ENCODE data around the gene TNNC1. TPM values are rescaled to one million over a fixed set of nuclear protein-coding genes. Genes with fewer than 3 reads are reported as not detected.

Gene TNNC1
- polyA plus RNA-seq, 1 donor from 2014 or later, result 2.2 TPM

GRCh38 chr3:52436500-52437149 lies 17.2 kb downstream of the TNNC1 start:
- H3K9me3 ChIP-seq (ENCODE audit: low read length), result no peaks in the 10 kb centered on the region
- H3K36me3 ChIP-seq (ENCODE audit: insufficient read depth, low read length), result no peaks in the 10 kb centered on the region
- TF ChIP-seq EZH2 (IDR thresholded peaks at IDR 0.05; ENCODE audit: borderline replicate concordance, insufficient read depth, low read length, poor library complexity, severe bottlenecking), result no peak
- no peak for TF ChIP-seq TAF1 (IDR thresholded peaks at IDR 0.05; ENCODE audit: low read depth)
- no peak for TF ChIP-seq MXI1 (conservative IDR thresholded peaks at IDR 0.05; ENCODE audit: poor library complexity, severe bottlenecking)
- TF ChIP-seq RAD21 (conservative IDR thresholded peaks at IDR 0.05), result no peak
- no peak for TF ChIP-seq CTCF (IDR thresholded peaks at IDR 0.05; ENCODE audit: poor library complexity, severe bottlenecking)
- no peak for TF ChIP-seq REST (IDR thresholded peaks at IDR 0.05; ENCODE audit: borderline replicate concordance)
- no peak for TF ChIP-seq EP300 (conservative IDR thresholded peaks at IDR 0.05; ENCODE audit: poor library complexity, severe bottlenecking)
- no peak for TF ChIP-seq SMC3 (conservative IDR thresholded peaks at IDR 0.05; ENCODE audit: poor library complexity)
- TF ChIP-seq POLR2AphosphoS5 (IDR thresholded peaks at IDR 0.05), result no peak
- H4K20me1 ChIP-seq (ENCODE audit: insufficient read depth), result no peaks in the 10 kb centered on the region
- H3K4me3 ChIP-seq (ENCODE audit: low read length), result no peak overlapping the region
- no peaks in the 10 kb centered on the region for H3K9me2 ChIP-seq (ENCODE audit: insufficient read depth, low read length)
- no peak overlapping the region for H3K4me2 ChIP-seq (ENCODE audit: low read length)
- no peak overlapping the region for H3K9ac ChIP-seq (ENCODE audit: low read length)
- H3F3A ChIP-seq (ENCODE audit: insufficient read depth, low read length, poor library complexity, severe bottlenecking), result no peaks in the 10 kb centered on the region
- H2AFZ ChIP-seq (ENCODE audit: low read depth, low read length), result no peak overlapping the region
- H3K27me3 ChIP-seq (ENCODE audit: insufficient read depth, low read depth, low read length), result no peaks in the 10 kb centered on the region
- no peaks in the 10 kb centered on the region for H3K79me2 ChIP-seq (replicated peaks; ENCODE audit: insufficient read depth, low read length)
- no peak overlapping the region for H3K27ac ChIP-seq (ENCODE audit: low read length)

- Histone ChIP-seq H4K20me1 (ENCODE audit: insufficient read depth) (no peaks in the 10 kb centered on the region), H3K9me2 (ENCODE audit: insufficient read depth, low read length) (no peaks in the 10 kb centered on the region), H3K79me2 (replicated peaks; ENCODE audit: insufficient read depth, low read length) (no peaks in the 10 kb centered on the region), H3K9me3 (ENCODE audit: low read length) (no peaks in the 10 kb centered on the region), H3K9ac (ENCODE audit: low read length) (no peak overlapping the region), H3K27me3 (ENCODE audit: insufficient read depth, low read depth, low read length) (no peaks in the 10 kb centered on the region), H3K4me2 (ENCODE audit: low read length) (no peak overlapping the region), H2AFZ (ENCODE audit: low read depth, low read length) (no peak overlapping the region), H3F3A (ENCODE audit: insufficient read depth, low read length, poor library complexity, severe bottlenecking) (no peaks in the 10 kb centered on the region), H3K4me3 (ENCODE audit: low read length) (no peak overlapping the region), H3K36me3 (ENCODE audit: insufficient read depth, low read length) (no peaks in the 10 kb centered on the region), H3K27ac (ENCODE audit: low read length) (no peak overlapping the region)
- TF ChIP-seq SMC3 (conservative IDR thresholded peaks at IDR 0.05; ENCODE audit: poor library complexity), result no peak
- no peak for TF ChIP-seq POLR2AphosphoS5 (IDR thresholded peaks at IDR 0.05)
- TF ChIP-seq EZH2 (IDR thresholded peaks at IDR 0.05; ENCODE audit: borderline replicate concordance, insufficient read depth, low read length, poor library complexity, severe bottlenecking), result no peak
- TF ChIP-seq RAD21 (conservative IDR thresholded peaks at IDR 0.05), result no peak
- TF ChIP-seq EP300 (conservative IDR thresholded peaks at IDR 0.05; ENCODE audit: poor library complexity, severe bottlenecking), result no peak
- no peak for TF ChIP-seq MXI1 (conservative IDR thresholded peaks at IDR 0.05; ENCODE audit: poor library complexity, severe bottlenecking)
- no peak for TF ChIP-seq TAF1 (IDR thresholded peaks at IDR 0.05; ENCODE audit: low read depth)
- TF ChIP-seq CTCF (IDR thresholded peaks at IDR 0.05; ENCODE audit: poor library complexity, severe bottlenecking), result no peak
- no peak for TF ChIP-seq REST (IDR thresholded peaks at IDR 0.05; ENCODE audit: borderline replicate concordance)
Measured at GRCh38 chr3:52435246-52436101, 18.4 kb downstream of the TNNC1 start.

Data from neural cell (in vitro differentiated cells).